Activated gamma-delta T cell treated with Interleukin-2 at 50 U/mL for 16 hours (primary cell): Measurements from ENCODE around the gene AASDHPPT.

Experiments used
- DNase-seq: peaks from one replicate; pipeline ENCODE4 v3.0.0-alpha.2; 2020

AASDHPPT gene

GRCh38 chr11:106086850-106087249, 9.4 kb downstream of the AASDHPPT start:
- DNase-seq = no peak

GRCh38 chr11:106087815-106088435, 10.5 kb downstream of the AASDHPPT start:
- peak; percentile 26 for DNase-seq

- no peak for DNase-seq
Measured at GRCh38 chr11:106088896-106089295, 11.4 kb downstream of the AASDHPPT start.

- DNase-seq = no peak
Measured at GRCh38 chr11:106091480-106092123, 14.1 kb downstream of the AASDHPPT start.

GRCh38 chr11:106092446-106092845, 15.0 kb downstream of the AASDHPPT start:
- DNase-seq = no peak

- DNase-seq = no peak
Measured at GRCh38 chr11:106098893-106099553, 21.6 kb downstream of the AASDHPPT start.

- DNase-seq = no peak
Measured at GRCh38 chr11:106101370-106101769, 23.9 kb downstream of the AASDHPPT start.

- DNase-seq = no peak
Measured at GRCh38 chr11:106101819-106102218, 24.4 kb downstream of the AASDHPPT start.

- no peak for DNase-seq
Measured at GRCh38 chr11:106105986-106106385, 28.5 kb downstream of the AASDHPPT start.

- DNase-seq = no peak
Measured at GRCh38 chr11:106121570-106122320, 44.3 kb downstream of the AASDHPPT start.

- DNase-seq = no peak
Measured at GRCh38 chr11:106127604-106128003, 50.1 kb downstream of the AASDHPPT start.

GRCh38 chr11:106128740-106129139, 51.3 kb downstream of the AASDHPPT start:
- DNase-seq = no peak

- DNase-seq = no peak
Measured at GRCh38 chr11:106131998-106132397, 54.5 kb downstream of the AASDHPPT start.

- no peak for DNase-seq
Measured at GRCh38 chr11:106132582-106133354, 55.3 kb downstream of the AASDHPPT start.

GRCh38 chr11:106133529-106133928, 56.1 kb downstream of the AASDHPPT start:
- no peak for DNase-seq

- no peak for DNase-seq
Measured at GRCh38 chr11:106137061-106137460, 59.6 kb downstream of the AASDHPPT start.

GRCh38 chr11:106137758-106138157, 60.3 kb downstream of the AASDHPPT start:
- no peak for DNase-seq
